ENCODE measurements around the gene UPK1B.

UPK1B gene

DNA sequence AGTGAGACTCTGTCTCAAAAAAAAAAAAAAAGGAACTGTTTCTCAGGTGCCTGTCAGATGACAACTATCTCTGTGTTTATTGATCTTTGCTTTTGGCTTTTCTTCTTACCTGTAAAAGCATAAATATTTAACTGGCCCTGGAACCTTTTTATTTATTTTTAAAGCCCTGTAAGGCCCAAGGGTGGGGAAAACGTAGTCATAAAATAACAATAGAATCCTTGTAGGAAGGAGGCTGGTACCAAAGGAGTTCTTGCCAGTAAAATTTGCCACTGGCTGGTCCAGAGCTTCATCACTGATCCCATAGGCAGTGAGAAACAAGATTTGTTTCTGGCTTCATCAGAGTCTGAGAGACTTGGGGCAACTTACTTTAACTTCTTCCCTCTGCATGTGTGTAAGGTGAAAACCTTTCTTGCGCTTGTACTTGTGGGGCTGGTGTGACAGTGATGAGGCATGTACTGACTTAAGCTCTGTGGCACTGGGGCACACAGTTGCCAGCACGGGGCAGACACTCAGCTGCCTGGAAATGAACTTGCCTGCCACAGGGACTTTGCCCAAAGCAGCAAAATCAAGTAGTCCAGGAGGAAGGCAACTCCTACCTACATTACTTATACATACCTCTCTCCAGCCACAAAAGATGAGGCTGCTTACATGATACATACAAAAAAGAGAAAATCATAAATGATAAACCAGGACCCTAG, 47.7 kb downstream of the UPK1B start:
- H3K9me3 ChIP-seq (ENCODE audit: insufficient read depth, low read length): no peaks in the 10 kb centered on the region
- no peak overlapping the region for H2AFZ ChIP-seq (ENCODE audit: low read depth, low read length)
- no peak overlapping the region for H3K9ac ChIP-seq (ENCODE audit: low read length)
- H3K27ac ChIP-seq (ENCODE audit: low read length): no peak overlapping the region
- peaks cover 4% of the 10 kb centered on the region; the same call in 1 of the 2 replicates for H3K4me1 ChIP-seq (ENCODE audit: low read length)
- TF ChIP-seq, protein P1, sequence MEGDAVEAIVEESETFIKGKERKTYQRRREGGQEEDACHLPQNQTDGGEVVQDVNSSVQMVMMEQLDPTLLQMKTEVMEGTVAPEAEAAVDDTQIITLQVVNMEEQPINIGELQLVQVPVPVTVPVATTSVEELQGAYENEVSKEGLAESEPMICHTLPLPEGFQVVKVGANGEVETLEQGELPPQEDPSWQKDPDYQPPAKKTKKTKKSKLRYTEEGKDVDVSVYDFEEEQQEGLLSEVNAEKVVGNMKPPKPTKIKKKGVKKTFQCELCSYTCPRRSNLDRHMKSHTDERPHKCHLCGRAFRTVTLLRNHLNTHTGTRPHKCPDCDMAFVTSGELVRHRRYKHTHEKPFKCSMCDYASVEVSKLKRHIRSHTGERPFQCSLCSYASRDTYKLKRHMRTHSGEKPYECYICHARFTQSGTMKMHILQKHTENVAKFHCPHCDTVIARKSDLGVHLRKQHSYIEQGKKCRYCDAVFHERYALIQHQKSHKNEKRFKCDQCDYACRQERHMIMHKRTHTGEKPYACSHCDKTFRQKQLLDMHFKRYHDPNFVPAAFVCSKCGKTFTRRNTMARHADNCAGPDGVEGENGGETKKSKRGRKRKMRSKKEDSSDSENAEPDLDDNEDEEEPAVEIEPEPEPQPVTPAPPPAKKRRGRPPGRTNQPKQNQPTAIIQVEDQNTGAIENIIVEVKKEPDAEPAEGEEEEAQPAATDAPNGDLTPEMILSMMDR (IDR thresholded peaks at IDR 0.05; ENCODE audit: low read depth, low read length): no peak
- TF ChIP-seq EZH2phosphoT487 (IDR thresholded peaks at IDR 0.05; ENCODE audit: low read depth): no peak
- no peaks in the 10 kb centered on the region for H4K20me1 ChIP-seq (ENCODE audit: insufficient read depth, low read length)
- H3K27me3 ChIP-seq (ENCODE audit: low read depth, low read length): no peaks in the 10 kb centered on the region
- no peak overlapping the region for H3K4me2 ChIP-seq (ENCODE audit: low read length)
- no peak overlapping the region for H3K4me3 ChIP-seq (ENCODE audit: low read length)
- no peaks in the 10 kb centered on the region for H3K79me2 ChIP-seq (ENCODE audit: low read length)
- peaks cover 42% of the 10 kb centered on the region for H3K36me3 ChIP-seq (replicated peaks; ENCODE audit: low read depth, low read length)

DNA sequence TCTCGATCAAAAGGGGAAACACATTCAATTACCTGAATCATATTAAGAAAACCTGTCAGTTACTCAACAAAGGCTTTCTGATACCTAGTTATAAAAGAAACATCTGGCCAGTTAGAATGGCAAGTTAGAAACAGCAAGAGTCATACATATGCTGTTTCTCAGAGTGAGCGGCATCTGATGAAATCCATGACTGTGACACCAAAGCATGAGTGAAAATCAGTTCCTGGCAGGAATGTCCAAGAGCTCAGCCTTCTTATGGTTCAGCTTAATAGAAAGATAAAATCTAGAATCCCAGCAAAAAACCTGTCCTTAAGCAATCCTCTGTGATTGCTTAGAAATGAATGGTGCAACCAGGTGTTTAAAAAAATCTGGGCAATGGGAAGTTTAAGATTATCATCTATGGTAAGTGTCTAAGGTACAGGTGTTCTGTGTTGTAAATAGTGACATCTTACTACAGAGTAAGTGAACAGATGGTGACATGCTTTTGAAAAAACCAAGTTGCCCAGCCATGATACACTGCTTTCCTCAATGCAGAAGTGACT, 48.5 kb downstream of the UPK1B start:
- Histone ChIP-seq H3K4me1 (ENCODE audit: low read length) (peaks cover 4% of the 10 kb centered on the region; the same call in 1 of the 2 replicates), H2AFZ (ENCODE audit: low read depth, low read length) (no peak overlapping the region), H3K9me3 (ENCODE audit: insufficient read depth, low read length) (no peaks in the 10 kb centered on the region), H3K4me3 (ENCODE audit: low read length) (no peak overlapping the region), H3K4me2 (ENCODE audit: low read length) (no peak overlapping the region), H3K27ac (ENCODE audit: low read length) (no peak overlapping the region), H3K36me3 (replicated peaks; ENCODE audit: low read depth, low read length) (peaks cover 43% of the 10 kb centered on the region), H3K79me2 (ENCODE audit: low read length) (no peaks in the 10 kb centered on the region), H3K9ac (ENCODE audit: low read length) (no peak overlapping the region), H3K27me3 (ENCODE audit: low read depth, low read length) (no peaks in the 10 kb centered on the region), H4K20me1 (ENCODE audit: insufficient read depth, low read length) (no peaks in the 10 kb centered on the region)
- TF ChIP-seq EZH2phosphoT487 (IDR thresholded peaks at IDR 0.05; ENCODE audit: low read depth): no peak
- TF ChIP-seq, protein P1 (IDR thresholded peaks at IDR 0.05; ENCODE audit: low read depth, low read length): no peak

DNA sequence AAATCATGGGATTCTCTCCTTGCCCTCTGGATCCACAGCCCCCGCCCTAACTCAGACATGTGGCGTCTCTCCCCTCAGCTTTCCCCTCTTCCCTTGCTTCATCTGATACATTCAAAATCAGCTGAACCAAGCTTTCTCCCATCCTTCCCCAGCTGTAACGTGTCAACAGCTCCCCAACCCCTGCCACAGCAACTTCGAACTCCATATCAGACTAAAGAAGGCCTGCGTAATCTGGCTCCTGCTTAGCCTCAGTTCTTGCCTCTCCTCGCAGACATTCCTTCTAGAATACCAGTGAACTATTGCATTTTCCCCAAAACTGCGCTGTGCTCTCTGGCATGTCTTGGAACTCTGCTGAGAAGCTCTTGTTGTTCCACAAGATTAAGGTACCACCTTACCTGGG, 49.0 kb downstream of the UPK1B start:
- no peaks in the 10 kb centered on the region for H3K9me3 ChIP-seq (ENCODE audit: insufficient read depth, low read length)
- no peak for TF ChIP-seq EZH2phosphoT487 (IDR thresholded peaks at IDR 0.05; ENCODE audit: low read depth)
- TF ChIP-seq, protein P1 (IDR thresholded peaks at IDR 0.05; ENCODE audit: low read depth, low read length): no peak
- H3K36me3 ChIP-seq (replicated peaks; ENCODE audit: low read depth, low read length): peaks cover 40% of the 10 kb centered on the region
- peaks cover 4% of the 10 kb centered on the region; the same call in 1 of the 2 replicates for H3K4me1 ChIP-seq (ENCODE audit: low read length)
- H3K27ac ChIP-seq (ENCODE audit: low read length): no peak overlapping the region
- no peaks in the 10 kb centered on the region for H3K27me3 ChIP-seq (ENCODE audit: low read depth, low read length)
- H4K20me1 ChIP-seq (ENCODE audit: insufficient read depth, low read length): no peaks in the 10 kb centered on the region
- H3K4me2 ChIP-seq (ENCODE audit: low read length): no peak overlapping the region
- H2AFZ ChIP-seq (ENCODE audit: low read depth, low read length): no peak overlapping the region
- H3K79me2 ChIP-seq (ENCODE audit: low read length): no peaks in the 10 kb centered on the region
- no peak overlapping the region for H3K9ac ChIP-seq (ENCODE audit: low read length)
- H3K4me3 ChIP-seq (ENCODE audit: low read length): no peak overlapping the region

DNA sequence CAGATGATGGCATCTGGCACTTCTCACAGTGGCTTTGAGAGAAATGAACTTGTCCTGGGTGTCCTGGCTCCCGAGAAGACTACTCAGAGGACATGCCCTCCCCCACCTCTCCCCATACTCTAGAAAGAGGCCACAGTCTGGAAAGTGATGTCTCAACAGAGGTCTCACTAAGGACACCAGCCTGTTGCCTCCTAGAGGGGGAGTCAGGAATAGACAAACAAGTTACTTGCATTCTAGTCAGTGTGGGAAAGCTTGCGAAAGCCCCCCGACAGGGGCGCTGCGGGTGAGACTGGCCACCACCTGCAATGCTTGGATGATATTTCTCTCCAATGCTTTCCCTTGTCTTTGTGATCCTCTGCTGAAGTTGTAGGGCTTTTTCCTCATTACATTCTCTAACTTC, 50.1 kb downstream of the UPK1B start:
- H2AFZ ChIP-seq (ENCODE audit: low read depth, low read length): no peak overlapping the region
- TF ChIP-seq, protein P1 (IDR thresholded peaks at IDR 0.05; ENCODE audit: low read depth, low read length): no peak
- no peak for TF ChIP-seq EZH2phosphoT487 (IDR thresholded peaks at IDR 0.05; ENCODE audit: low read depth)
- H4K20me1 ChIP-seq (ENCODE audit: insufficient read depth, low read length): no peaks in the 10 kb centered on the region
- peaks cover 40% of the 10 kb centered on the region for H3K36me3 ChIP-seq (replicated peaks; ENCODE audit: low read depth, low read length)
- H3K4me3 ChIP-seq (ENCODE audit: low read length): no peak overlapping the region
- no peak overlapping the region for H3K4me2 ChIP-seq (ENCODE audit: low read length)
- H3K27me3 ChIP-seq (ENCODE audit: low read depth, low read length): no peaks in the 10 kb centered on the region
- no peak overlapping the region for H3K27ac ChIP-seq (ENCODE audit: low read length)
- H3K79me2 ChIP-seq (ENCODE audit: low read length): no peaks in the 10 kb centered on the region
- no peaks in the 10 kb centered on the region for H3K9me3 ChIP-seq (ENCODE audit: insufficient read depth, low read length)
- H3K9ac ChIP-seq (ENCODE audit: low read length): no peak overlapping the region
- H3K4me1 ChIP-seq (ENCODE audit: low read length): peaks cover 4% of the 10 kb centered on the region; the same call in 1 of the 2 replicates

All from OCI-LY3 (cell line).